Stomach smooth muscle (tissue), 2 donors: ENCODE measurements around the gene RFX5.
"Not testable (repeated sequence)": the region's sequence is repeated elsewhere in the genome, so short reads cannot be mapped to it uniquely, and the experiment has no call there.

ENCODE experiments used
- H3K27ac ChIP-seq: one replicate; pipeline ENCODE4 v1.7.0; 2013; ENCODE audit warnings: mild to moderate bottlenecking, low read length, inconsistent platforms
- H3K27me3 ChIP-seq, 2 donors: one replicate each; pipeline ENCODE4 v1.7.0; 2013; ENCODE audit warnings: low read length in 2 of 2; ENCODE audit not compliant: insufficient read depth in 2 of 2, control insufficient read depth in 1 of 2
- H3K36me3 ChIP-seq, 2 donors: one replicate each; pipeline ENCODE4 v1.7.0; 2013; ENCODE audit warnings: low read length in 2 of 2; ENCODE audit not compliant: control insufficient read depth in 2 of 2, insufficient read depth in 2 of 2
- H3K4me1 ChIP-seq: one replicate; pipeline ENCODE4 v1.7.0; 2013; ENCODE audit warnings: low read length; ENCODE audit not compliant: control insufficient read depth, insufficient read depth
- H3K4me3 ChIP-seq, 2 donors: one replicate each; pipeline ENCODE4 v1.7.0; 2013; ENCODE audit warnings: low read length in 2 of 2
- H3K9ac ChIP-seq, 2 donors: one replicate each; pipeline ENCODE4 v1.7.0; 2013; ENCODE audit warnings: low read length in 2 of 2, mild to moderate bottlenecking in 1 of 2
- H3K9me3 ChIP-seq, 2 donors: one replicate each; pipeline ENCODE4 v1.7.0; 2013; ENCODE audit warnings: low read length in 2 of 2; ENCODE audit not compliant: control insufficient read depth in 2 of 2
- donor health status: healthy.
- donor health status: Pancreatic carcinoma.

Gene RFX5

DNA sequence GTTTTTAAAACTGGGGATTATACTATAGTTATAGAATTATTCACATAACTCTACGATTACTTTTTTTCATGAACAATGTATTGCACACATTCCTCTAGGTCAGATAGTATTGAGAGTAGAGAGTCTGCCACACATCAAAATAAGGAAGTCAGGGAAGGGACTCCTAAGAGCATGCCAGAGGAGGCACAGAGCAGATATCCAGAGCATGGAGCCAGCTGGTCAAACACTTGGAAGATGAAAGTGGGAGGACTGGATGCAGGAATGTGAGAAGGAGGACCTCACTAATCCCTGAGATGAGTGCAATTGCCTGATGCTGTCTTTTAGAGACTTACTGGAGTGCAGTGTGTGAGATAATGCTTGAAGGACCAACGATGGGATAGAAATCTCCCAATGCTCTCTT is 9.6 kb upstream of the RFX5 start:
- Histone ChIP-seq H3K4me3 (no peak overlapping the region), H3K36me3 (no peaks in the 10 kb centered on the region), H3K27me3 (no peaks in the 10 kb centered on the region), H3K9me3 (no peaks in the 10 kb centered on the region), H3K4me1 (no peaks in the 10 kb centered on the region), H3K27ac (no peak overlapping the region), H3K9ac (no peak overlapping the region)

DNA sequence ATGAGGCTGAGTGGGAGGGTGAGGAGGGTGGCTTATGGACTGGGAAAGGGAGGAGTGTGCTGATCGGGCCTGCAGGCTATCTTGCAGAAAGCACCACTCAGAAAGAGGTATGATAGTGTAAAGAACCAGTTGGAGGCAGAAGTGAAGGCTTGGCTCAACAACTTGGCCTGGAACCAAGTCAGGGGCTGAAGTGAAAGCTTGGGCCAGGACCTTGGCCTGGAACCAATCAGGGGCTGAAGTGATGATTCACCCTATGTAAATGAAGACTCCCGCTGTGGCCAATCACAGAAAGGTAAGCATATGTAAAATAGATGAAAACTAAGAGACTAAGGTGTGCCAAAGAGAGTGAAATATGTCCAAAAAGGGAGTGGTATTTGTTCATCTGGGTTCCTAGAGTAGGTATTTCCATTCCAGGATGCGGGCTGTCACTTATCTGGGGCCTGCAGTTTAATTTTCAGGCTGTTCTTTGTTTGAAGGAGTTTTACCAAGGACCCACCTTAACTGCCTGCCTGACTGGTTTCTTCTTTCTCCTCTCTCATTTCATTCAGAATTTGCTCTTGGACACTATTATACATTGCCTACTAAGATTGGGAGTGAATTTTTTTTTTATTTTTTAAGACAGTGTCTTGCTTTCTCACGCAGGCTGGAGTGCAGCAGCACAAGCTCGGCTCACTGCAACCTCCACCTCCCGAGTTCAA is 5.1 kb upstream of the RFX5 start:
- H3K36me3 ChIP-seq, result no peaks in the 10 kb centered on the region
- H3K4me1 ChIP-seq, result peaks cover 7% of the 10 kb centered on the region
- no peak overlapping the region for H3K27ac ChIP-seq
- no peaks in the 10 kb centered on the region for H3K9me3 ChIP-seq
- H3K9ac ChIP-seq, result no peak overlapping the region
- H3K27me3 ChIP-seq, result no peaks in the 10 kb centered on the region
- H3K4me3 ChIP-seq, result no peak overlapping the region

DNA sequence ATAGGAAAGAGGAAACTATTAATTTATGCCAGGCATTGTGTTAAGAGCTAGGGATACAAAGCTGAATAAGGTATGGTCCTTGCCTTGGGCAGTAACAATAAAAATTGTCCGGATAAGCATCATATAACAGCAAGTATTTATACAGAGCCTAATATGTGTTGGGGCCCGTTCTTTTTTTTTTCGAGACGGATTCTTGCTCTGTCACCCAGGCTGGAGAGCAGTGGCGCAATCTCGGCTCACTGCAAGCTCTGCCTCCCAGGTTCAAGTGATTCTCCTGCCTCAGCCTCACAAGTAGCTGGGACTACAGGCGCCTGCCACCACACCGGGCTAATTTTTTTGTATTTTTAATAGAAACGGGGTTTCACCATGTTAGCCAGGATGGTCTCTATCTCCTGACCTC is 3.3 kb upstream of the RFX5 start:
- H3K9me3 ChIP-seq, H3K36me3 ChIP-seq, H3K27me3 ChIP-seq, H3K27ac ChIP-seq, H3K4me3 ChIP-seq, H3K9ac ChIP-seq: not testable (repeated sequence)
- peaks cover 16% of the 10 kb centered on the region for H3K4me1 ChIP-seq

DNA sequence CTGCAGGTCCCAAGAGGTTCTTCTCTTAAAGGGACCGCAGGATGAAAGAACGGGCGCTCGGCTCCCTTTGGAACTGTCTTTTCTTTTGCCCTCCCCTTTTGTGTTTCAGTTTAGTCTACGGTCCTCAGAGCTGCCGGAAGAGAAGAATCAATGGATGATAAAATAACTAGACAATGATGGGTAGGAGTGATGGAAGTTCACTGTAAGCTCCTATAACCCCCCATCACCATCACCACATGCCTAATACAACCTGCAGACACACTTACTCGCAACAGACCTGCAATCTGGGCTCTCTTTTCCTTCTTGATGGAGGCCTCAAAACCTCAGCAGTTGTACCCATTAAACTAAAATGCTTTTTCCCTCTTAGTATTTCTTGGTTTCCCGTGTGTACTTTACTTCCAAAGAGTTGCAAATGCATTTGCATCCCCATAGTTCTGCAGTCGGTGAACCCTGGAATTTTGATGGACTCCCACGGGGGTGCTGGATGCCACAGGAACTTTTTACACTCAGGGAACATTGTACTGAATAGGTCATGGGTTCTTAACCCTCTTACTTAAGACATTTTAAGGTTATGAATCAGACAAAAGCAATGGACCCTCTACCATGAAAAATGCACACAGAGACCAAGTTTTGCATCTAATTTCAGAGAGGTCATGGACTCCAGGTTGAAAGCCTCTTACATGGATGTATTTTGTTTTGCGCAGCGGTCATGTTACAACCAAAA is 633 bp upstream of the RFX5 start:
- Histone ChIP-seq H3K9ac (peak overlapping the region; percentile 69 to 88), H3K27ac (peak overlapping the region; percentile 95), H3K4me1 (peaks cover 16% of the 10 kb centered on the region)

DNA sequence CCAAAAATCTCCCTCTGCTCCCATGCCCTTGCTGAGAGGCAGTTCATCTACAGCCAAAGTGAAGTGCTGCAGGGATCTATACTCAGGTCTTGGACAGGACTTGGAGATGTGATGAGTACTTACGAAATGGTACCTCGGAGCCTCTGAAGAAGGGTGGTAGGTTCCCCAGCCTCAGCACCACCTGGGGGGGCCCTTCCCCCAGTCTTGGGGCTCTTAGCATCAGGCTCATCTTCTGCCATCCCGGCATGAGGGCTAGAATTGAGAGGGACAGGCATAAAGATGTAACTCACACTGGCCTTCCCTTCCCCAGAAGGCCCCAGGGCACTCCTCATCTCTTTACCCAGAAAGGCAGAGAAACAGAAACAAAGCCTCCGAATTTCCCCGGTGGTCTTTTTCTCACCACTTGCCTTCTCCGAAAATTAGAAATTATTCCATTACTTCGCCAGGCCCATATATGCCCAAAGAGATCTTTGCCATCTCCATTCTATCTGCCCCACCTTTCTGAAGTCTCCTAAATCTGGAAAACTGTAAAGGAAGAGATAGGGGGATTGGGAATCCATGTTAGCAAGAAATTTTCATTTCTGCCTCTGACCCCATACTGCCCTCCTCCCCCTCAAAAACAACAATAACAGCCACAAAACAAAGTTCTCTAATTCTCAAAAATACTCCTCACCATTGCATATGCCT is 827 bp downstream of the RFX5 start:
- H3K36me3 ChIP-seq, result peaks cover 26 to 27% of the 10 kb centered on the region in 2 donors
- peak overlapping the region; percentile 95 for H3K27ac ChIP-seq
- no peaks in the 10 kb centered on the region for H3K9me3 ChIP-seq
- peak overlapping the region; percentile 94 to 99 for H3K4me3 ChIP-seq
- H3K27me3 ChIP-seq, result no peaks in the 10 kb centered on the region
- H3K4me1 ChIP-seq, result peaks cover 16% of the 10 kb centered on the region
- H3K9ac ChIP-seq, result peak overlapping the region; percentile 88 to 96

More for the DNA sequence above, 633 bp upstream of the RFX5 start:
- peak overlapping the region; percentile 94 to 99 for H3K4me3 ChIP-seq
- no peaks in the 10 kb centered on the region for H3K9me3 ChIP-seq
- no peaks in the 10 kb centered on the region for H3K27me3 ChIP-seq
- peaks cover 22 to 24% of the 10 kb centered on the region in 2 donors for H3K36me3 ChIP-seq

DNA sequence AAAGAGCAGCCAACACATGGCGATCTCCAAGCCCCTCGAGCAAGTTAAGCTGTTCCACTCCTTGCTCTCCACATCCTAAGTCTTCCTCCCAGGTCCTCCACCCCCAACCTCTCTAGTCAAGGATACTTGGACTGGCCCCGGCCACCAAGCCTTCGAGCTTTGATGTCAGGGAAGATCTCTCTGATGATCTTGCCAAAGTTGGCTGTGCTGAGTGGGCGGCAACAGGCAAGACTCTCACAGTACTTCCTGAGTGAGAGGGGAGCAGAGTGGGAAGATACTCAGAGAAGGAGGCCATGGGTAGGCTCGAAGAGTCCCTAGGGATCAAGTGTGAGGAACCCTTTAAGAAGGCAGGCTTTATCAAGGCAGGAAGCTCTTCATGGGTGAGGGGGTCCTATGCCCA is 2.8 kb downstream of the RFX5 start:
- peaks cover 26 to 27% of the 10 kb centered on the region in 2 donors for H3K36me3 ChIP-seq
- no peak overlapping the region for H3K4me3 ChIP-seq
- H3K4me1 ChIP-seq, result peaks cover 16% of the 10 kb centered on the region
- H3K27me3 ChIP-seq, result no peaks in the 10 kb centered on the region
- H3K9me3 ChIP-seq, result no peaks in the 10 kb centered on the region
- H3K27ac ChIP-seq, result no peak overlapping the region
- H3K9ac ChIP-seq, result no peak overlapping the region

DNA sequence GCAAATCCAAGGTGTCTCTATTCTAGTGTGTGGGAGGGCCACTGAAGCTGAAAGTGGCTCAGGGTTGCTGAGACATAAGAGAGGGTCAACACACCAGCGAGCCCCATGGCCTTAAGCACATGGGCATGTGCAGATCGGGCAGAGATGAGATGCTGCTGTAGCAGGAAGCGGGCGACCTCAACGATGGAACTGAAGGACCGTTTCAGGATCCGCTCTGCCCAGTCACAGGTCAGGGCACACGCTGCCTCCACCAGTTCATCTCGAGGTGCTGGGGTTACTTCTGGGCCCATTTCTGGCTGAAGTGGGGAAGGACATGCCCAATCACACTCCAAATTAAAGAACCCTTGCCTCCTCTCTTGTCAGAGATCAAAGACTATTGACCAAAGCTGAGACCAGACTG is 3.5 kb downstream of the RFX5 start:
- Histone ChIP-seq H3K27me3 (no peaks in the 10 kb centered on the region), H3K9ac (no peak overlapping the region), H3K4me1 (peaks cover 16% of the 10 kb centered on the region), H3K9me3 (no peaks in the 10 kb centered on the region), H3K27ac (no peak overlapping the region), H3K36me3 (peaks cover 26 to 27% of the 10 kb centered on the region in 2 donors), H3K4me3 (no peak overlapping the region)

DNA sequence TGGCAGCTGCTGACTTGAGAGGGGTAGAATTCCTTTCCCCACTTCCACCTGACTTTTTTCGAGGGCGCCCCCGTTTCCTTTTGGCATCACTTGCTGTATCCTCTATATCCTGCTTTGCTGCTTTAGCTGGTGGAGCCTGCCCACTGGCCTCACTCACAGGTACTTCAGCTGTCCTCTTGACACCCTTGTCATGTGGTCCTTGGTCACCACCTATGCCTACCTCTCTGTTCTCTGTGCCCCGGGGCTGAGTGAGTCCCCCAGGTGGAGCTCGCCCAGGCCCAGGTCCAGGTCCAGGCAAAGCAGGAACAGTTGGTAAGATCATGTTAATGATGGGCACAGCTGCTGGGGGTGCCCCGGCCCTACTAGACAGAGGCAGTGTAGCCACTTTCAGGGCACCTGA is 4.5 kb downstream of the RFX5 start:
- Histone ChIP-seq H3K27ac (no peak overlapping the region), H3K4me1 (peaks cover 12% of the 10 kb centered on the region), H3K9ac (no peak overlapping the region)

DNA sequence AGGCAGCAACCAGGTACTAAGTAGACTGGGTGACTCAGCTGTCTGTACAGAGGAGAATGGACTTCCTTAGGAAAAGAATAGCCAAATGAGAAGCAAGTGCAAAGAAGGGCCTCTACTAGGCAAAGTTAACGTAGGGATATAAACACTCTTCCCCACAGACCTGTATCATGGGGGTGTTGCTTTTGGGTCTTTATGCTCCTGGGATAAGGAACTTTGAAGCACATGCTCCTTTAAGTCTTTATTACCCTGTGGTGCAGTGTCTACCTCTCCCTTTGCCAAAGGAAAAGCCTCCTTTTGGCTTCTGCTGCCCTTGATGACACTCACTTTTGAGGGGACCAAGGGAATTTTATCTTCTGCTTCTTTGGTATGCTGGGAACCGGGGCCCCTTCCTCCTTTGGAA is 5.0 kb downstream of the RFX5 start:
- no peaks in the 10 kb centered on the region for H3K9me3 ChIP-seq
- peaks cover 26 to 27% of the 10 kb centered on the region in 2 donors for H3K36me3 ChIP-seq
- no peak overlapping the region for H3K27ac ChIP-seq
- H3K27me3 ChIP-seq, result no peaks in the 10 kb centered on the region
- peaks cover 10% of the 10 kb centered on the region for H3K4me1 ChIP-seq
- H3K4me3 ChIP-seq, result no peak overlapping the region
- H3K9ac ChIP-seq, result no peak overlapping the region

More for the DNA sequence above, 4.5 kb downstream of the RFX5 start:
- no peaks in the 10 kb centered on the region for H3K9me3 ChIP-seq
- H3K27me3 ChIP-seq, result no peaks in the 10 kb centered on the region
- H3K36me3 ChIP-seq, result peaks cover 26 to 27% of the 10 kb centered on the region in 2 donors
- H3K4me3 ChIP-seq, result no peak overlapping the region

DNA sequence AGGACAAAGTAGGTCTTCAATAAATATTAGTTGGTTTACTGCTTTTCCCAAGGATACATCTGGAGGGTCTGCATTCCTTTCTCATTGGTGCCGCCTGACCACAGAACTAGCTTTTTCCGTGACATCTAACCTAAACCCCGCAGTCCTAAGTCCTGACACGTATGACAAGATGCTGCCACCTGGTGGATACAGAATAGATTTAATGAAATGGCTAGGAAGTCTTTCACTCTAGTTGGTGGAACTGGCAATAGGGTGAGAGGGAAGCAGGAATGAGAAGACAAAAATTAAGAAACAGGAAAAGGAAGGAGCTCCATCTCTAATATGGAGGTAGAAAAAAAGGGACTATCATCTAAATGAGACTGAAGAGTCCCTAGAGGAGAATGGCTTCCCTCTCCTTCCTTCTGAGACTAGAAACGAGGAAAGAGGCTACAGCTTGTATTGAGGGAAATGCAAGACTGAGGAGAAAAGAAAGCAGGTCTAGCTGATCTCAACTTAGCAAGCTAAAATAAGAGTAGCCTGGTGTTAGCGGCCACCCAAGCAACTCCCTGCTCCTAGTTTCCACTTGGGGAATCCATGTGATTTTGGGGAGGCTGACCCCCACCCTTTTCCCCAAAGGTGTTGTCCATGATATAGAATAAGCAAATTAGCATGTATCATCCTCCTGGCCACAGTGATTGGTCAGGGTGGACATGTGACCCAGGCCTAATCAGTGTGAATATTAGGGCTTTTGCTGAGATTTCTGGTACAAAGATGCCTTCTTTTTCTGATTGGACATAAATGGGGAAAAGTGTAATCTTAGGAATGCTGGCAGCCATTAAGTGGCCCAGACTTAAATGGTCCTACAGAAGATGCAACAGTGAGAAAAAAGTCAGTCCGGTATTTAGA is 5.9 kb downstream of the RFX5 start:
- no peaks in the 10 kb centered on the region for H3K27me3 ChIP-seq
- H3K4me3 ChIP-seq, result no peak overlapping the region
- H3K27ac ChIP-seq, result peak overlapping the region; percentile 19
- H3K9me3 ChIP-seq, result no peaks in the 10 kb centered on the region
- no peak overlapping the region for H3K9ac ChIP-seq
- peaks cover 26 to 27% of the 10 kb centered on the region in 2 donors for H3K36me3 ChIP-seq
- H3K4me1 ChIP-seq, result peaks cover 6% of the 10 kb centered on the region
